SK-N-MC (cell line): Measurements from ENCODE around the gene GPR135.

ENCODE experiments used
- EZH2 ChIP-seq: fragments of 200-600 bp; sonication (generic); IDR thresholded peaks from one replicate; pipeline ENCODE4 v1.6.1; 2017; ENCODE audit warnings: antibody characterized with exemption
- FOXP2 ChIP-seq: optimal IDR thresholded peaks from 2 replicates; pipeline ENCODE3; 2011; ENCODE audit warnings: mild to moderate bottlenecking, moderate library complexity; ENCODE audit not compliant: insufficient read depth; ENCODE audit errors: extremely low read length, control extremely low read depth
- POLR2AphosphoS5 ChIP-seq: IDR thresholded peaks from 2 replicates; pipeline ENCODE4 v1.6.1; 2012; ENCODE audit warnings: mild to moderate bottlenecking, low read depth, low read length, borderline replicate concordance

- TF ChIP-seq EZH2 (no peak), POLR2AphosphoS5 (no peak), FOXP2 (no peak)
Observed at GRCh38 chr14:59510966-59511365, 45.8 kb upstream of the GPR135 start.
